GM12801 (cell line): ENCODE measurements around the gene USP12.

Source experiments
- TF ChIP-seq, protein P1 (sequence below): IDR thresholded peaks from one replicate; pipeline ENCODE4 v1.5.1; 2011; ENCODE audit warnings: control low read depth; ENCODE audit not compliant: insufficient read length; ENCODE audit errors: extremely low read depth

Gene USP12

DNA sequence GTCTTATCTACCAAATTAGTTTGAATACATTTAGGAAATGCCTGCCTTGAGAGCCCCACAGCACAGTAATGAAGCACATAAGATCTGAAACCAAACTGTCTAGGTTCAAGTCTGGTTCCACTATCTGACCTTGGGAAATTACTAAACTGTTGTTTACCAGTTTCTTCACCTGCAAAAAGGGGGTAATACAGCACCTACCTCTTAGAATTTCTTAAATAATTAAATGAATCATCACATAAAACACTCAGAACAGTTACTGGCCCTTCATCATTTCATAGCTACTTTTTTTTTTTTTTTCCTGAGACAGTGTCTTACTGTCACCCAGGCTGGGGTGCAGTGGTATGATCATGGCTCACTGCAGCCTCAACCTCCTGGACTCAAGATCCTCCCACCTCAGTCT lies 59.6 kb downstream of the USP12 start:
- TF ChIP-seq, protein P1, sequence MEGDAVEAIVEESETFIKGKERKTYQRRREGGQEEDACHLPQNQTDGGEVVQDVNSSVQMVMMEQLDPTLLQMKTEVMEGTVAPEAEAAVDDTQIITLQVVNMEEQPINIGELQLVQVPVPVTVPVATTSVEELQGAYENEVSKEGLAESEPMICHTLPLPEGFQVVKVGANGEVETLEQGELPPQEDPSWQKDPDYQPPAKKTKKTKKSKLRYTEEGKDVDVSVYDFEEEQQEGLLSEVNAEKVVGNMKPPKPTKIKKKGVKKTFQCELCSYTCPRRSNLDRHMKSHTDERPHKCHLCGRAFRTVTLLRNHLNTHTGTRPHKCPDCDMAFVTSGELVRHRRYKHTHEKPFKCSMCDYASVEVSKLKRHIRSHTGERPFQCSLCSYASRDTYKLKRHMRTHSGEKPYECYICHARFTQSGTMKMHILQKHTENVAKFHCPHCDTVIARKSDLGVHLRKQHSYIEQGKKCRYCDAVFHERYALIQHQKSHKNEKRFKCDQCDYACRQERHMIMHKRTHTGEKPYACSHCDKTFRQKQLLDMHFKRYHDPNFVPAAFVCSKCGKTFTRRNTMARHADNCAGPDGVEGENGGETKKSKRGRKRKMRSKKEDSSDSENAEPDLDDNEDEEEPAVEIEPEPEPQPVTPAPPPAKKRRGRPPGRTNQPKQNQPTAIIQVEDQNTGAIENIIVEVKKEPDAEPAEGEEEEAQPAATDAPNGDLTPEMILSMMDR: no peak

DNA sequence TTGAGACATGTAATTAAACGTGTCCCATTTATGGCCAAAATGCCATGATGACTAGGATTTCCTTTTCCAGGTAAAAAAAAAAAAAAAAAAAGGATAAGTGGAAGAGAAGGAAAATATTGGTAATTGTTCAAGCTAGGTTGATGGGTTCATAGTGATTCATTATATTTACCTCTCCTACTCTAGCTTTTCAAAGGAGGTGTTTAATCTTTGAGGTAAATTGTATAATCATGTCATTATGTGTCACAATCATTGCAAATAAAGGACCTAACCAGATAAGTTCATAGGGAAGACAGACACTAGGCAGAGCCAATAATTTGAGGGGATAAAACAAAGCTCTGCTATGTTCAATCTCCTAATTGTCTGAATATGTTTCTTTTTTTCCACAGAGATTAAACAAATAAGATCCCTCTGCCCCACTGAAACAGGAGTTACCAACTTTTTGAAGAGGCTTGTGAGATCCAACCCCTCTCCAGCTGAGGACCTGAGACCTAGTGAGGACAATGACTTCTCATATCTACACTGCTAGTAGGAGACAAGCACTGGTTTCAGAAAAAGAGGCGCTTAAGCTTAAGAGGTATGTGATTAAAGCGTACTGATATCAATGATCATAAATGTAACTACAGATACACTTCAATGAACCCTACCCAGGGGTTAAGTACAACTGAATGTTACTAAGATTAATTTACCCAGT lies 61.4 kb downstream of the USP12 start:
- TF ChIP-seq, protein P1: no peak

DNA sequence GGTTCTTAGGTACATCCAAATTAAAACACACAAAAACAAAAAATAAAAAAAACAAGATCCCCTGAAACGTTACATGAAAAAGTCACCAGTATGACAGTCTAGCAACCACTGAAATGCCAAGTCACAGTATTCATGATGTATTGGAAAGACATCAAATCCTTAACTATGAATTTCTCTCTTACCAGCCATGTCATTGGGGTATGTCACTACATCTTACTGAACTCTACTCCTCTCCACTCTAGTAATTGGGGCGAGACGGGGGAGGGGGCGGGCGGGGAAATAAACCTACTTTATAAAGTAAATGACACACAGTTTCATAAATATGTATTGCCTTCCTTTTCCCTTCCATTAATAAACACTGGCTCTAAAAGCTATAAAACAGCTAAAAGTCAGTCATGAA lies 65.5 kb downstream of the USP12 start:
- TF ChIP-seq, protein P1: no peak

DNA sequence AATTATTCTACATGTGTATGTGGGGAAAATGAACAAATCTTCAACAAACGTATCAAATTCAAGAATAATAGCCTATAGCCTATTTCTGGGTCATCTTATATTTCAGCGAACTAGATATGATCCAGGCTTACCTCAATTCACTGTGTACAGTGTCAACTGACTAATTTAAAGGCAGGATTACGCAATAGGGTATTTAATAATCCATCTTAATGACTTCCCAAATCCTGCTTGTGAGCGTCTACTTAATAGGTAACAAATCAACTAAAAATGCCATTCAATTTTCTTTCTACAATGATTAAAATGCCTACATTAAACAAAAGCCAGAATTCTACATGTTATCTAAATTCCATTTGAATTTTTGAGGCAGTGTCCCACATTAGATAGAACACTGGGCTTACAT lies 67.0 kb downstream of the USP12 start:
- TF ChIP-seq, protein P1: no peak

DNA sequence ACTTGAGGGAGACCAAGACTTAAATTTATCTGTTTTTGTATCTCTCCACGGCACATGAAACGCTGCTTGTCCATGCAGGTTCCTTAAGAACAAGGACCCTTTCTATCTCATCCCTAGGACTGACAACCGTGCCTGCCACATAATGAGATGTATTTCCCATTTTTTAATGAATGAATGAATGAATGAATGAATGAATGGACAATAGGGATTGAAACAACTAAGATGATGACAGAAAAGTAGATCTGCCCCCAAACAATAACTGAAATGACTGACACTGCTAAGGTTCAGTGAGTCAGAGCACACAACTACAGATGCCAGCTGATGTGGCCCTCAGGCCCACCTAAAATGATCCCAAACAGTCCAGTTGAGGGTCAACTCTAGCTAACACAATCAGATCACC lies 69.8 kb downstream of the USP12 start:
- TF ChIP-seq, protein P1: no peak

DNA sequence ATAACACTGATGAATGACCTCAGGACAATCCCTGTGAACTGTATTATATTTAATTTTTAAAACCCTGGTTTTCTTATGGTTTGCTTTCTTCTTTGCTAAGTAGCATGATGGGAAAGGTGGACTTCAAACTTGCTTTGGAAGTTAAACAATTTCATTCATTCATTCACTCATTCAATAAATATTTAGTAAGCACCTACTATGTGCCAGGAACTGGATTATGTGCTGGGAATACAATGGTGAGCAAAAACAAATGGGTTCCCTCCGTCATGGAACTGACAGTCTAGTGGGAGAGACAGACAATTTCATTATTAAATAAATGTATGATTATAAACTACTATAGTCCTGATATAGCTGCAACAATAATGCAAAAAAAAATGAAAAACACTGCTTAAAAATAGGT lies 70.3 kb downstream of the USP12 start:
- TF ChIP-seq, protein P1: no peak

DNA sequence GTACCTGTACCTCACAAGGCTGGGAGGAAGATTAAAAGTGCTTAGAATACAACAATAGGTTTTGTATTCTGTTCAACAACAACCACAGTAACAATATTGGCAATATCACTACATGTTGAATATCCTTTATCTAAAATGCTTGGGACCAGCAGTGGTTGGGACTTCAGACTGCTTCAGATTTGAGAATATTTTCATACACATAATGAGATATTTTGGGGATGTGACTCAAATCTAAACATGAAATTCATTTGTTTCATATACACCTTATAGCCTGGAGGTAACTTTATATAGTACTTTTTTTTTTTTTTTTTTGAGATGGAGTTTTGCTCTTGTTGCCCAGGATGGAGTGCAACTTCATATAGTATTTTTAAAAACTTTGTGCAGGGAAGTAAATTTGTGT lies 73.9 kb downstream of the USP12 start:
- TF ChIP-seq, protein P1: no peak

DNA sequence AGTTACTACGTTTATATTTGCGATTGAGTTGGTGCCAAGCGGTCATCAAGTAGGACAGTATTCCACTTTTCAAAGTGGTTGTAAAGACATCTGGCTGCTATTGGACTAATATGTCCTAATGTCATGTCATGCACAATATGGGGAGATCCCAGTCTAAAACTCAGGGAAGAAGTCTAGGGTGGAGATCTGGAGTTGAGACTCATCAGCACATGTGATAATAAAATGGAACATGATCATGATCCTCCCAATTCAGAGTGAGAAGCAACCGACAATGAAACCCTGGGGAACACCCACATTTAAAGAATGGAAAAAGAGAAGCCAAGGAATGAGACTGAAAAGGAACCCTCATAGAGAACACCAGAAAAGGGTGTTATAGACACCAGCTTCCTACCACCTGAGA lies 80.2 kb downstream of the USP12 start:
- TF ChIP-seq, protein P1: no peak
